Stimulated activated CD4-positive, alpha-beta T cell treated with anti-CD3 and anti-CD28 coated beads, Interleukin-4, amount 100 ng/mL, for 48 hours (primary cell): ENCODE results near the gene RPS24.
"Not testable (repeated sequence)": the region's sequence is repeated elsewhere in the genome, so short reads cannot be mapped to it uniquely, and the experiment has no call there.

Experiments
- DNase-seq, 2 donors: peaks; one replicate each; pipeline ENCODE4 v3.0.0-alpha.2; 2020; ENCODE audit warnings: low read depth in 2 of 2

The RPS24 gene

GRCh38 chr10:78033637-78034470 lies at the start of gene RPS24:
Gene RPS24, plus strand, starts transcription at chr10:78033863. Its CDS starts 39 bp downstream, at chr10:78033902.
- DNase-seq = peak; percentile 89 to 93

GRCh38 chr10:77984986-77985385 lies 48.7 kb upstream of the RPS24 start:
- no peak for DNase-seq

GRCh38 chr10:77987671-77988255 lies 45.9 kb upstream of the RPS24 start:
- no peak for DNase-seq

- DNase-seq = no peak
Observed at GRCh38 chr10:77989081-77989724, 44.5 kb upstream of the RPS24 start.

GRCh38 chr10:77993620-77994019 lies 40.0 kb upstream of the RPS24 start:
- no peak for DNase-seq

GRCh38 chr10:77998780-77999179 lies 34.9 kb upstream of the RPS24 start:
- not testable (repeated sequence) for DNase-seq

- no peak for DNase-seq
Observed at GRCh38 chr10:78000206-78000605, 33.5 kb upstream of the RPS24 start.

- DNase-seq = no peak
Observed at GRCh38 chr10:78000956-78001472, 32.6 kb upstream of the RPS24 start.

GRCh38 chr10:78002541-78003288 lies 30.9 kb upstream of the RPS24 start:
- DNase-seq = no peak

- no peak for DNase-seq
Observed at GRCh38 chr10:78004215-78005026, 29.2 kb upstream of the RPS24 start.

GRCh38 chr10:78007172-78007571 lies 26.5 kb upstream of the RPS24 start:
- no peak for DNase-seq

- no peak for DNase-seq
Observed at GRCh38 chr10:78009662-78010061, 24.0 kb upstream of the RPS24 start.

GRCh38 chr10:78010278-78010677 lies 23.4 kb upstream of the RPS24 start:
- DNase-seq = no peak

- no peak for DNase-seq
Observed at GRCh38 chr10:78011065-78011464, 22.6 kb upstream of the RPS24 start.

GRCh38 chr10:78013564-78013963 lies 20.1 kb upstream of the RPS24 start:
- DNase-seq = no peak

GRCh38 chr10:78015546-78015945 lies 18.1 kb upstream of the RPS24 start:
- DNase-seq = no peak

- DNase-seq = no peak
Observed at GRCh38 chr10:78017856-78018255, 15.8 kb upstream of the RPS24 start.

GRCh38 chr10:78019264-78019663 lies 14.4 kb upstream of the RPS24 start:
- no peak for DNase-seq

GRCh38 chr10:78021201-78021600 lies 12.5 kb upstream of the RPS24 start:
- DNase-seq = no peak

GRCh38 chr10:78023741-78024140 lies 9.9 kb upstream of the RPS24 start:
- DNase-seq = no peak
